Kidney (tissue), 14 donors: ENCODE measurements around the gene GJD3. TPM values are rescaled to one million over a fixed set of nuclear protein-coding genes. Genes with fewer than 3 reads are reported as not detected.

ENCODE experiments used
- DNase-seq, 5 donors: peaks; one replicate each; pipeline ENCODE4 v3.0.0-alpha.2; 2013 to 2020
- FAIRE-seq: peaks from 2 replicates; lab custom pipeline; 2012; peaks lifted over from hg19 to GRCh38; lab: Jason Lieb, UNC
- H3K27ac ChIP-seq, 2 donors: one replicate each; pipeline ENCODE4 v1.7.0; 2013; ENCODE audit warnings: low read depth in 2 of 2, low read length in 2 of 2, inconsistent platforms in 1 of 2
- H3K27me3 ChIP-seq: one replicate; pipeline ENCODE4 v1.7.1; 2013; ENCODE audit warnings: low read length, inconsistent platforms; ENCODE audit not compliant: control insufficient read depth, insufficient read depth
- H3K36me3 ChIP-seq, 3 donors: one replicate each; pipeline versions ENCODE4 v1.7.0 to v1.7.1; 2013; ENCODE audit warnings: low read length in 3 of 3, control low read depth in 1 of 3, inconsistent platforms in 1 of 3; ENCODE audit not compliant: insufficient read depth in 3 of 3, control insufficient read depth in 2 of 3
- H3K4me1 ChIP-seq, 3 donors: one replicate each; pipeline versions ENCODE4 v1.7.0 to v1.7.1; 2013; ENCODE audit warnings: low read length in 3 of 3, inconsistent platforms in 1 of 3, low read depth in 1 of 3; ENCODE audit not compliant: control insufficient read depth in 2 of 3, insufficient read depth in 2 of 3
- H3K4me3 ChIP-seq, 3 donors: one replicate each; pipeline versions ENCODE4 v1.7.0 to v1.8.1; 2013; ENCODE audit warnings: low read length in 3 of 3, control low read depth in 1 of 3, inconsistent platforms in 1 of 3
- H3K9ac ChIP-seq, 3 donors: one replicate each; pipeline versions ENCODE4 v1.7.0 to v1.7.1; 2013; ENCODE audit warnings: low read length in 3 of 3, control low read depth in 1 of 3, inconsistent platforms in 1 of 3
- H3K9me3 ChIP-seq, 3 donors: one replicate each; pipeline versions ENCODE4 v1.7.0 to v1.7.1; 2013; ENCODE audit warnings: low read length in 3 of 3, control low read depth in 1 of 3, inconsistent platforms in 1 of 3; ENCODE audit not compliant: control insufficient read depth in 2 of 3, insufficient read depth in 1 of 3
- intact Hi-C: fragments of 100-400 bp; cut with DNase I; formaldehyde crosslinking; loops from one replicate; pipeline ENCODE4 v1.11.1; 2022
- polyA plus RNA-seq: library from polyadenylated mRNA; stranded (reverse); fragments of 350-450 nt; fragmentation: Illumina TruSeq; extraction: RNeasy Lipid Tissue Mini Kit (QIAGEN cat#74804); gene quantifications from one replicate; pipeline ENCODE4 v1.2.3, GENCODE V29; 2014; ENCODE audit warnings: low read depth, low replicate concordance; ENCODE audit not compliant: insufficient read depth
- total RNA-seq: library from RNA; stranded (reverse); fragmentation: NEBNext Ultra II Directional; extraction: Animal tissue kit (Norgen Biotek cat#: 25700); gene quantifications from one replicate; pipeline ENCODE4 v1.2.1, GENCODE V29; 2021
- TF ChIP-seq, protein P1 (sequence below): IDR thresholded peaks from 3 replicates; pipeline ENCODE4 v1.5.1; 2012; ENCODE audit warnings: mild to moderate bottlenecking, moderate library complexity, borderline replicate concordance; ENCODE audit not compliant: insufficient read depth; ENCODE audit errors: extremely low read depth
- donor health status: control.
- donor health status: control.
- donor health status: control.
- donor health status: control.
- donor health status: control.
- donor health status: DM: yes; HTN: yes; CAD: no.
- donor health status: Normal renal cell carcinoma (clear cell type).

The GJD3 gene
- total and polyA plus RNA-seq, 2 donors from 2014 or later: 2.6 TPM; not detected in 1

DNA sequence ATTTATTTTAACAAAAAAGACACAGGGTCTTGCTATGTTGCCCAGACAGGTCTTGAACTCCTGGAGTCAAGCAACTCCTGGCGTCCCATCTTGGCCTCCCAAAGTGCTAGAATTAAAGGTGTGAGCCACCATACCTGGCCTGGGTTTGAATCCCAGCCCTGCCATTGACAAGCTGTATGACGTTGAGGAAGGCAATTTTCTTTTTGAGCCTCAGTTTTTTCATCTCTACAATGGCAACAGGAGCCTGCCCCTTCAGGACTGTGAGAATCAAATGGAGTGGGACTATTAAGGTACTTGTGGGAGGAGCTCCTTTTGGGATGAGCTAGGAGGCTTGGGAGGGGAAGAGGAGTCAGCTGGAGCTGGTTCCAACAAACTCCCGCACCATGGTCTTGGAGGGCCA, 49.3 kb downstream of the GJD3 start:
- TF ChIP-seq, protein P1, sequence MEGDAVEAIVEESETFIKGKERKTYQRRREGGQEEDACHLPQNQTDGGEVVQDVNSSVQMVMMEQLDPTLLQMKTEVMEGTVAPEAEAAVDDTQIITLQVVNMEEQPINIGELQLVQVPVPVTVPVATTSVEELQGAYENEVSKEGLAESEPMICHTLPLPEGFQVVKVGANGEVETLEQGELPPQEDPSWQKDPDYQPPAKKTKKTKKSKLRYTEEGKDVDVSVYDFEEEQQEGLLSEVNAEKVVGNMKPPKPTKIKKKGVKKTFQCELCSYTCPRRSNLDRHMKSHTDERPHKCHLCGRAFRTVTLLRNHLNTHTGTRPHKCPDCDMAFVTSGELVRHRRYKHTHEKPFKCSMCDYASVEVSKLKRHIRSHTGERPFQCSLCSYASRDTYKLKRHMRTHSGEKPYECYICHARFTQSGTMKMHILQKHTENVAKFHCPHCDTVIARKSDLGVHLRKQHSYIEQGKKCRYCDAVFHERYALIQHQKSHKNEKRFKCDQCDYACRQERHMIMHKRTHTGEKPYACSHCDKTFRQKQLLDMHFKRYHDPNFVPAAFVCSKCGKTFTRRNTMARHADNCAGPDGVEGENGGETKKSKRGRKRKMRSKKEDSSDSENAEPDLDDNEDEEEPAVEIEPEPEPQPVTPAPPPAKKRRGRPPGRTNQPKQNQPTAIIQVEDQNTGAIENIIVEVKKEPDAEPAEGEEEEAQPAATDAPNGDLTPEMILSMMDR: no peak
- intact Hi-C loops: no loop called here
- peak overlapping the region in 1 of 2 donors; percentile 13 for H3K27ac ChIP-seq
- H3K36me3 ChIP-seq: no peaks in the 10 kb centered on the region
- no peaks in the 10 kb centered on the region for H3K9me3 ChIP-seq
- DNase-seq: no peak
- no peak for FAIRE-seq
- H3K4me3 ChIP-seq: no peak overlapping the region
- no peak overlapping the region for H3K9ac ChIP-seq
- peaks cover 6 to 69% (median 47%) of the 10 kb centered on the region in 3 donors for H3K4me1 ChIP-seq
- H3K27me3 ChIP-seq: no peaks in the 10 kb centered on the region

DNA sequence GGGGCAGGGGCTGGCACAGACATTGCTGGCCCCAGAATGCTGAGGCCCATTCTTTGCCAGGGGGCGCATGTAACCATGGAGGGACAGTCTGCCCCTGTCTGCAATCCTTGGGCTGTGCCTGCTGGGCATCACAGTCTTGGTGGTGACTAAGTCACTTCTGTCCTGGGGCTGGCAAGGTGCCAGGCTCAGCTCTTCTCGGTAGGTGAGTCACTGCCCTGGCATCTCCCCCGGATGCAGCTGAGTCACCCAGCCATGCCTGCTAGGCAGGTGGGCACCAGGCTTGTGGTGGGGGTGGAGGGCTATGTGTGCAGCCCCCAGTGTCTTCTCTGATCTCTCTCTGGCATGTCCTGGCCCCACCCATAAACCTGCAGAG, 50.0 kb downstream of the GJD3 start:
- intact Hi-C loops: no loop called here
- FAIRE-seq: no peak

DNA sequence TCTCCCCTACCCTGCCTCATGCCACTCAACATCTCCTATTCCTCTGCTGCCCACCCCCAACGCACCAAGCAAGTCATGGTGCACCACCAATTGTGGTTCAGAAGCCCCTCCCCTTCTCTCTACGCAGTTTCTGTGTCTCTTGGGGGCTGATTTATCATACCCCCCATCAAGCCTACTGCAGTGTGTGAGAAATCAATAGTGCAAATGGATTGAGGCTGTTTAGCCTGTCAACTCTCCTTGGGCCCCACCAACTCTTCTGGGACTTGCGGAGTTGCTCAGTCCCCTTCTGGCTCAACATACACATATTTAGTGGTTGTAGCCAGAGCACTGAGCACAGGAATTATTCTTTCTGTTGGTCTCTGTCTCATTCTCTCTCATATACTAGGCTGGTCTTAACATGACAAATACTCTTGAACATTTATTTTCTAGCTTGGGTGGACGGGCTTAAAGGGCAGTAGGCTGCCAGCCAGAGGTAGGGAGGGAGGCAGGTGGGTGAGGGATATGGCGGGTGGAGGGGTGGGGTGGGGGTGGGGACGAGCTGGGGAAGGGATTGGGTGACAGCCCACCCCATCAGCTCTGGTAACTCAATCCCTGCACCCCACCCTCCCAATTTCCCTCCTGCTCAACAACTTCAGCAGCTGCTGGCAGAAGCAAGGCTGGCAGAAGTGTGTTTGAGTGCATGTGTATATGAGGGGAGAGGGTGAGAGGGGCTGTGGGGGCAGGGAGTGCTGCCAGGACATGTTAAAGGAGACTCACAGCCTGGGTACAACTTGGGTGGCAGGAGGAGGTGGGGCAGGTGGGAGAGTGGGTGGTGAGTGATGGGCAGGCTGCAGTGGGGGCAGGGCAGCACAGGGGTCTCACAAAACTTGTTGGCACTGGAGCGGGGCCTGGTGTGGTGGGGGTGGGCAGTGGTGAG, 50.6 kb downstream of the GJD3 start:
- DNase-seq: peak in 3 of 5 donors; percentile 67 to 72 (median 72)
- intact Hi-C loops: no loop called here
- Histone ChIP-seq H3K9ac (peak overlapping the region in 1 of 3 donors; percentile 17), H3K27ac (peak overlapping the region; percentile 38 to 72), H3K9me3 (no peaks in the 10 kb centered on the region), H3K4me3 (no peak overlapping the region), H3K4me1 (peaks cover 9 to 73% (median 52%) of the 10 kb centered on the region in 3 donors), H3K27me3 (no peaks in the 10 kb centered on the region), H3K36me3 (no peaks in the 10 kb centered on the region)
- no peak for FAIRE-seq
- TF ChIP-seq, protein P1: no peak

More for the DNA sequence above, 50.0 kb downstream of the GJD3 start:
- Histone ChIP-seq H3K4me3 (no peak overlapping the region), H3K27me3 (no peaks in the 10 kb centered on the region), H3K9me3 (no peaks in the 10 kb centered on the region), H3K4me1 (peaks cover 9 to 70% (median 47%) of the 10 kb centered on the region in 3 donors), H3K9ac (no peak overlapping the region), H3K36me3 (no peaks in the 10 kb centered on the region), H3K27ac (peak overlapping the region in 1 of 2 donors; percentile 71)
- TF ChIP-seq, protein P1: no peak
- peak in 4 of 5 donors; percentile 54 to 98 (median 82) for DNase-seq

Other genes starting within 250 kb of the GJD3 start
- 75.4 TPM for gene MSL1, start 242.8 kb downstream of the GJD3 start, total RNA-seq
- 34.9 TPM for gene MSL1, start 242.8 kb downstream of the GJD3 start, polyA plus RNA-seq
- gene CASC3, start 224.2 kb downstream of the GJD3 start, total RNA-seq: 90.8 TPM
- 32.2 TPM for gene CASC3, start 224.2 kb downstream of the GJD3 start, polyA plus RNA-seq
- gene RAPGEFL1, start 187.3 kb downstream of the GJD3 start, total RNA-seq: 4.3 TPM
- gene RAPGEFL1, start 187.3 kb downstream of the GJD3 start, polyA plus RNA-seq: 0.99 TPM
- gene WIPF2, start 145.4 kb downstream of the GJD3 start, total RNA-seq: 36.4 TPM
- 9.9 TPM for gene WIPF2, start 145.4 kb downstream of the GJD3 start, polyA plus RNA-seq
- 1.7 TPM for gene CDC6, start 76.9 kb downstream of the GJD3 start, total RNA-seq
- 0.49 TPM for gene CDC6, start 76.9 kb downstream of the GJD3 start, polyA plus RNA-seq
- 45.7 TPM for gene RARA, start 55.6 kb downstream of the GJD3 start, total RNA-seq
- gene RARA, start 55.6 kb downstream of the GJD3 start, polyA plus RNA-seq: 22.5 TPM
- 2.7 TPM for gene TOP2A, start 53.2 kb upstream of the GJD3 start, total RNA-seq
- gene TOP2A, start 53.2 kb upstream of the GJD3 start, polyA plus RNA-seq: 0.82 TPM
- 743 TPM for gene IGFBP4, start 78.7 kb upstream of the GJD3 start, total RNA-seq
- gene IGFBP4, start 78.7 kb upstream of the GJD3 start, polyA plus RNA-seq: 545 TPM
- gene TNS4, start 136.9 kb upstream of the GJD3 start, total RNA-seq: 0.31 TPM
- 2.2 TPM for gene TNS4, start 136.9 kb upstream of the GJD3 start, polyA plus RNA-seq
- gene CCR7, start 200.7 kb upstream of the GJD3 start, total RNA-seq: 7.1 TPM
- 0.17 TPM for gene CCR7, start 200.7 kb upstream of the GJD3 start, polyA plus RNA-seq